HepG2 (cell line): ENCODE measurements around the gene NELFB. TPM values are rescaled to one million over a fixed set of nuclear protein-coding genes. Genes with fewer than 3 reads are reported as not detected.

Source experiments
- ERF ChIP-seq: IDR thresholded peaks from 2 replicates; pipeline ENCODE4 v1.6.1; 2018; ENCODE audit warnings: missing biosample characterization, missing genetic modification reagents
- ZBTB38 ChIP-seq: sonication (generic); formaldehyde crosslinking; IDR thresholded peaks from 2 replicates; pipeline ENCODE4 v1.5.1; 2020; ENCODE audit warnings: mild to moderate bottlenecking, missing genetic modification reagents
- ZKSCAN1 ChIP-seq: fragments of 150-350 bp; IDR thresholded peaks from 2 replicates; pipeline ENCODE4 v1.6.1; 2014; ENCODE audit warnings: low read length
- polyA plus RNA-seq, 8 experiments: library from polyadenylated mRNA; depleted of rRNA in 3 of 8; stranded (reverse) in 7 of 8; unstranded in 1 of 8; fragments of >200 nt; fragmentation: Illumina TruSeq in 4 of 8; extraction: Trizol in 4 of 8; gene quantifications; 2 replicates each; pipeline versions ENCODE4 v1.2.1 to v1.2.3, GENCODE V29; 2011 to 2016; ENCODE audit warnings: low read depth in 4 of 8, missing spikeins in 1 of 8, mixed read lengths in 1 of 8; ENCODE audit not compliant: insufficient read depth in 1 of 8
- total RNA-seq, 5 experiments: library from RNA; depleted of rRNA; stranded (reverse); fragments of >200 nt; fragmentation: Illumina TruSeq; extraction: Trizol; gene quantifications; 2 replicates each; pipeline ENCODE4 v1.2.3, GENCODE V29; 2016; ENCODE audit warnings: low read depth in 1 of 5
- TF ChIP-seq, protein P1 (sequence below), 2 experiments: sonication (generic) in 1 of 2; formaldehyde crosslinking in 1 of 2; IDR thresholded peaks; 2 replicates each; pipeline versions ENCODE4 v1.4.0 to v1.6.1; 2016 to 2020; ENCODE audit warnings: borderline replicate concordance in 1 of 2, low read depth in 1 of 2, mild to moderate bottlenecking in 1 of 2, missing genetic modification reagents in 1 of 2
- TF ChIP-seq, protein P2 (sequence below): sonication (generic); formaldehyde crosslinking; IDR thresholded peaks from 2 replicates; pipeline ENCODE4 v1.5.1; 2020; ENCODE audit warnings: mild to moderate bottlenecking, missing genetic modification reagents, moderate library complexity

Gene NELFB
- total and polyA plus RNA-seq, 2 of the 13 experiments (the other 11 are each of a cell fraction or from before 2014, with no cell fraction given): 26.5 to 45.8 TPM

DNA sequence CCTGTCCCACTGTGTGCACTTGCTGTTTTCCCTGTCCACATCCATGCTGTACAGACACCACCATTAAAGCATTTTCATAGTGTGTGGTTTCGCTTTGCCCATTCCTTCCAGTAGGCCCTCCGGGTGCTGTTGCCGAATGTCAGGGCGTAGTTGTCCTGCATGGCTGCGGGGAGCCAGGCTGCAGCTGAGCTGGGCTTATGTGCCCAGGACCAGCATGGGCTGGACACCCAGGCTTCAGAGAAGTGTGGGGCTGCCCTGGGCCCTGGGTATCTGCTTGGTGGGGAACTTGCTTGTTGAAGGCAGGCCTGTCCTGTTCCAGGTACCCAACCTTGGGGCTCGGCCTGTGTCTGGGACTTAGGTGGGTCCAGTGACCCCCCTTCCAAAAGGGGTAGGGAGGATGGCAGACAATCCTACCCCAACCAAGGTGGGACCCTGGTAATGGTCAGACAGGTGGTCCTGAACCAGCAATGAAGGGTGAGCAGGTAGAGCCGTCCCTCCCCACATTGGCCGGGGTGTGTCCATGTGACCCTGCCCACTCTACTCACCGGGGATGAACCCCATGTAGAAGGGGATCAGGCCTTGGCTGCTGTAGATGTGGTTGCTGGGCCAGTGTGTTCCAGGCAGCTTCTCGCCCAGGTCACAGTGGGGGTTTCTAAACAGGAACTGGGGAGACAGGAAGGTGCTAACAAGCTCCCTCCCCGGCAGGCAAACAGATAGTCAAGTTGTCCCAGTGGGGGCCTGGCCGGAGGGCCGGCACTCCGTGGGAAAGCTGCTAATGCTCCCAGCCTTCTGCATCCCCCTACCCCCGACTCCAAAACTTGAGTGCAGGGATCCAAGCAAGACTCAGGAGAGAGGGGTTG is 11.3 kb upstream of the NELFB start (continued):
- TF ChIP-seq, protein P1, sequence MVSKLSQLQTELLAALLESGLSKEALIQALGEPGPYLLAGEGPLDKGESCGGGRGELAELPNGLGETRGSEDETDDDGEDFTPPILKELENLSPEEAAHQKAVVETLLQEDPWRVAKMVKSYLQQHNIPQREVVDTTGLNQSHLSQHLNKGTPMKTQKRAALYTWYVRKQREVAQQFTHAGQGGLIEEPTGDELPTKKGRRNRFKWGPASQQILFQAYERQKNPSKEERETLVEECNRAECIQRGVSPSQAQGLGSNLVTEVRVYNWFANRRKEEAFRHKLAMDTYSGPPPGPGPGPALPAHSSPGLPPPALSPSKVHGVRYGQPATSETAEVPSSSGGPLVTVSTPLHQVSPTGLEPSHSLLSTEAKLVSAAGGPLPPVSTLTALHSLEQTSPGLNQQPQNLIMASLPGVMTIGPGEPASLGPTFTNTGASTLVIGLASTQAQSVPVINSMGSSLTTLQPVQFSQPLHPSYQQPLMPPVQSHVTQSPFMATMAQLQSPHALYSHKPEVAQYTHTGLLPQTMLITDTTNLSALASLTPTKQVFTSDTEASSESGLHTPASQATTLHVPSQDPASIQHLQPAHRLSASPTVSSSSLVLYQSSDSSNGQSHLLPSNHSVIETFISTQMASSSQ (IDR thresholded peaks at IDR 0.05; ENCODE audit: low read depth): no peak
- TF ChIP-seq, protein P1 (CRISPR knock-in tag; IDR thresholded peaks at IDR 0.05; ENCODE audit: borderline replicate concordance): peak; percentile 35; the same call in 1 of the 2 replicates
- TF ChIP-seq ERF (CRISPR knock-in tag) (0 out of 2 replicates have a peak, but pooled peaks have one; percentile 10), ZBTB38 (CRISPR knock-in tag) (peak; percentile 80), ZKSCAN1 (0 out of 2 replicates have a peak, but pooled peaks have one; percentile 34)
- TF ChIP-seq, protein P2, sequence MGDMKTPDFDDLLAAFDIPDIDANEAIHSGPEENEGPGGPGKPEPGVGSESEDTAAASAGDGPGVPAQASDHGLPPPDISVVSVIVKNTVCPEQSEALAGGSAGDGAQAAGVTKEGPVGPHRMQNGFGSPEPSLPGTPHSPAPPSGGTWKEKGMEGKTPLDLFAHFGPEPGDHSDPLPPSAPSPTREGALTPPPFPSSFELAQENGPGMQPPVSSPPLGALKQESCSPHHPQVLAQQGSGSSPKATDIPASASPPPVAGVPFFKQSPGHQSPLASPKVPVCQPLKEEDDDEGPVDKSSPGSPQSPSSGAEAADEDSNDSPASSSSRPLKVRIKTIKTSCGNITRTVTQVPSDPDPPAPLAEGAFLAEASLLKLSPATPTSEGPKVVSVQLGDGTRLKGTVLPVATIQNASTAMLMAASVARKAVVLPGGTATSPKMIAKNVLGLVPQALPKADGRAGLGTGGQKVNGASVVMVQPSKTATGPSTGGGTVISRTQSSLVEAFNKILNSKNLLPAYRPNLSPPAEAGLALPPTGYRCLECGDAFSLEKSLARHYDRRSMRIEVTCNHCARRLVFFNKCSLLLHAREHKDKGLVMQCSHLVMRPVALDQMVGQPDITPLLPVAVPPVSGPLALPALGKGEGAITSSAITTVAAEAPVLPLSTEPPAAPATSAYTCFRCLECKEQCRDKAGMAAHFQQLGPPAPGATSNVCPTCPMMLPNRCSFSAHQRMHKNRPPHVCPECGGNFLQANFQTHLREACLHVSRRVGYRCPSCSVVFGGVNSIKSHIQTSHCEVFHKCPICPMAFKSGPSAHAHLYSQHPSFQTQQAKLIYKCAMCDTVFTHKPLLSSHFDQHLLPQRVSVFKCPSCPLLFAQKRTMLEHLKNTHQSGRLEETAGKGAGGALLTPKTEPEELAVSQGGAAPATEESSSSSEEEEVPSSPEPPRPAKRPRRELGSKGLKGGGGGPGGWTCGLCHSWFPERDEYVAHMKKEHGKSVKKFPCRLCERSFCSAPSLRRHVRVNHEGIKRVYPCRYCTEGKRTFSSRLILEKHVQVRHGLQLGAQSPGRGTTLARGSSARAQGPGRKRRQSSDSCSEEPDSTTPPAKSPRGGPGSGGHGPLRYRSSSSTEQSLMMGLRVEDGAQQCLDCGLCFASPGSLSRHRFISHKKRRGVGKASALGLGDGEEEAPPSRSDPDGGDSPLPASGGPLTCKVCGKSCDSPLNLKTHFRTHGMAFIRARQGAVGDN (CRISPR knock-in tag): no peak; the same call in none of the 2 replicates
